Measurements from ENCODE around the gene TOR4A. TPM values are rescaled to one million over a fixed set of nuclear protein-coding genes. Genes with fewer than 3 reads are reported as not detected.
A peak's percentile ranks its signal among the peaks of the same experiment; 100 is the strongest.

TOR4A gene
- total and polyA plus RNA-seq, 12 donors, result 4.7 to 21.5 (median 16.5) TPM

DNA sequence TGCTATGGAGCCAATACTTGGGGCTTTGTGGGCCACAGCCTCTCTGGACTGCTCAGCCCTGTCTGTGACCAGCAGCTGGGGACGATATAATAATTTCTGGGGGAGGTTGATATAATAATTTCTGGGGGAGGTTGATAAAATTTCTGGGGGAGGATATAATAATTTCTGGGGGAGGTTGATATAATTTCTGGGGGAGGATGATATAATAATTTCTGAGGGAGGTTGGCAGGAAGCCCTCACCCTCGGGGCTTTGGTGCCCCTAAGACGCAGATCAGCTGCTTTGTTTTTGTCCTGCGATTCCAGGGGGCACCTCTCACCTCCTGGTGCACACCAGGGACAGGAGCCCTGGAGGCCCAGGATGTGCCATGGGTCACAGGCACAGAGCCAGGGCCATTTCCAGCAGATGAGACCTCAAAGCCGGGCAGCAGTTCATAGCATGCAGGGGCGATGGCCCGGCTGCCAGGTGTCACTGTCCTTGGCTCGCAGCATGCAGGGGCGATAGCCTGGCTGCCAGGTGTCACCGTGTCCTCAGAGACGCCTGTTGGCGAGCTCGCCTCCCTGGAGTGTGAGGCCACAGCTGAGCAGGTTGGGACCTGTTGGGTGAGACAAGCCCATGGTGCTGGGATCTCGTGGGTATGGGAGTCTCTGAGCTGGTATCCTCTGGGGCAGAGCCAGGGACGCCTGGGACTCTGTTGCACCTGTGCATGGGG lies 3.8 kb upstream of the TOR4A start:
- H3K27me3 ChIP-seq, result no peaks in the 10 kb centered on the region
- H3K27ac ChIP-seq, result peak overlapping the region in 1 of 10 donors; percentile 3
- TF ChIP-seq, protein P1, sequence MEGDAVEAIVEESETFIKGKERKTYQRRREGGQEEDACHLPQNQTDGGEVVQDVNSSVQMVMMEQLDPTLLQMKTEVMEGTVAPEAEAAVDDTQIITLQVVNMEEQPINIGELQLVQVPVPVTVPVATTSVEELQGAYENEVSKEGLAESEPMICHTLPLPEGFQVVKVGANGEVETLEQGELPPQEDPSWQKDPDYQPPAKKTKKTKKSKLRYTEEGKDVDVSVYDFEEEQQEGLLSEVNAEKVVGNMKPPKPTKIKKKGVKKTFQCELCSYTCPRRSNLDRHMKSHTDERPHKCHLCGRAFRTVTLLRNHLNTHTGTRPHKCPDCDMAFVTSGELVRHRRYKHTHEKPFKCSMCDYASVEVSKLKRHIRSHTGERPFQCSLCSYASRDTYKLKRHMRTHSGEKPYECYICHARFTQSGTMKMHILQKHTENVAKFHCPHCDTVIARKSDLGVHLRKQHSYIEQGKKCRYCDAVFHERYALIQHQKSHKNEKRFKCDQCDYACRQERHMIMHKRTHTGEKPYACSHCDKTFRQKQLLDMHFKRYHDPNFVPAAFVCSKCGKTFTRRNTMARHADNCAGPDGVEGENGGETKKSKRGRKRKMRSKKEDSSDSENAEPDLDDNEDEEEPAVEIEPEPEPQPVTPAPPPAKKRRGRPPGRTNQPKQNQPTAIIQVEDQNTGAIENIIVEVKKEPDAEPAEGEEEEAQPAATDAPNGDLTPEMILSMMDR (IDR thresholded peaks at IDR 0.05), result no peak
- H3K9me3 ChIP-seq, result no peaks in the 10 kb centered on the region
- H3K4me3 ChIP-seq, result no peak overlapping the region
- ATAC-seq (no peak), DNase-seq (peak in 1 of 2 donors; percentile 10)
- intact Hi-C loops (cut with DNase I), result no loop called here
- peaks cover 42 to 90% (median 69%) of the 10 kb centered on the region in 9 donors for H3K4me1 ChIP-seq
- 60 to 72% methylated on average over 15 of the region's 15 CpGs for WGBS, 2 donors
- H3K36me3 ChIP-seq, result peaks cover 8 to 51% (median 11%) of the 10 kb centered on the region in 9 donors

DNA sequence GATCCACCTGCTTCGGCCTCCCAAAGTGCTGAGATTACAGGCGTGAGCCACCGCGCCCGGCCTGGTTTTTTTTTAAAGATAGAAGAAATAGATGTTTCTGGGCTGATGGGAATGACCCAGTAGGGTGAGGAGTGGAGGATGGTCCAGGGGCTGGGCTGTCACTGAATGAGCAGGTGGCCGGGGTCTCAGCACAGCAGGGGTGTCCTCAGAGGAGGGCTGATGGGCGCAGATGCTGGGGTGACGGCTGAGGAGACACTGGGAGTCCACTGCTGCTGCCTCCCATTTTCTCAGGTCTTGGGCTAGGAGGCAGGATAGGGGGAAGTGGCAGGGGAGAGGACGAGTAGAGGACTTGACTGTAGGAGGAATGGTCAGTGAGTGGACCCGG lies 2.3 kb upstream of the TOR4A start:
- Histone ChIP-seq H3K27me3 (no peaks in the 10 kb centered on the region), H3K4me1 (peaks cover 37 to 88% (median 59%) of the 10 kb centered on the region in 9 donors), H3K9me3 (no peaks in the 10 kb centered on the region), H3K4me3 (no peak overlapping the region), H3K27ac (peak overlapping the region in 9 of 10 donors; percentile 91 to 100 (median 98)), H3K36me3 (peaks cover 8 to 53% (median 21%) of the 10 kb centered on the region in 9 donors)
- TF ChIP-seq, protein P1 (IDR thresholded peaks at IDR 0.05), result no peak
- DNase-seq (peak in 1 of 2 donors; percentile 5), ATAC-seq (no peak)
- 85 to 90% methylated on average over 10 of the region's 10 CpGs for WGBS, 2 donors
- intact Hi-C loops (cut with DNase I), result no loop called here

DNA sequence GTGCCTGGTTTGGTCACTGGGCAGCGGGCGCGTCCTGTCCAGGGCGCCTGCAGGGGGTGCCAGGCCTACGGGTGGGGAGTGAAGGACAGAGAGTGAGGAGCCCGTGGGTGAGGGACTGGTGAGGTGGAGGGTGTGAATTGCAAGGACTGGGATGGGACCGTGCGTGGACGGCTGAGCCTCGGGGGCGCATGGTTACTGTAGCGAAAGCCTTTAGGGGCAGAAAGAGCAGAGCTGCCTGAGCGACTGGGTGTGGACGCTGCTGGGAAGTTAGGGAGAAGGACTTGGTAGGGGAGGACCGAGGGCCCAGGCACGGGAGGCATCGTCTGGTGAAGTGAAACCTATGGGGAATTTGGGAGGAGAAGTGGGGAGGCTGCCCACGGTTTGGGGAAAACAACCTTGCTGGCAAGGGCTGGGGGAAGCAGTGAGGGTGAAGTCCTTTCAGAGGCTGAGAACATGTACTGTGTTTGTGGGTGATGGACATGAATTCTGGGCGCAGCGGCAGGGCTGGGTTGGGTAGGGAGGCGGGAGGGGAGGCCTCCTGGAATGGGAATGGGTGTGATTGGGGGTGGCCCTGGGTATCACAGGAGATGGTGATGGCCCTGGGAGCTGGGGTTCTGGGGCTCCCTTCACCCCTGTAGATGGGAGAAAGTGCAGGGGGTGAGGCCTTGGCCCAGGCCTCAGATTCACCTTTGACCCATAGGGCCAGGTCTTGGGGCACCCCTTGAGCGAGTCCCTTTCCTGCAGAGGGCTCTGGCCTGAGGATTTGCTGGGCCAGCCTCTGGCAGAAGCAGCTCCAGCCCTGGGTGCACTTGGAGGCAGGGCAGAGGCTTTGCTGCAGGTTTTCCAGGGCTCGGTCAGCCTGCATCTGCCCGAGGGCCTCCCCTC lies 1.7 kb upstream of the TOR4A start:
- H3K36me3 ChIP-seq, result peaks cover 8 to 53% (median 21%) of the 10 kb centered on the region in 9 donors
- 79% methylated on average over 24 of the region's 24 CpGs for WGBS, 2 donors
- no peaks in the 10 kb centered on the region for H3K27me3 ChIP-seq
- DNase-seq, result peak; percentile 5 to 18
- peak overlapping the region; percentile 91 to 100 (median 98) for H3K27ac ChIP-seq
- no peak for ATAC-seq
- H3K4me3 ChIP-seq, result peak overlapping the region in 4 of 10 donors; percentile 56 to 70 (median 66)
- no peaks in the 10 kb centered on the region for H3K9me3 ChIP-seq
- intact Hi-C loops (cut with DNase I), result no loop called here
- H3K4me1 ChIP-seq, result peaks cover 35 to 88% (median 66%) of the 10 kb centered on the region in 9 donors
- TF ChIP-seq, protein P1 (IDR thresholded peaks at IDR 0.05), result peak in 1 of 9 donors; percentile 7

Measured in heart right ventricle (tissue), 16 donors.